HG02642 (cell line): ENCODE measurements around the gene GPATCH2.
"Not testable (repeated sequence)": the region's sequence is repeated elsewhere in the genome, so short reads cannot be mapped to it uniquely, and the experiment has no call there.

ENCODE experiments used
- ATAC-seq: cut with Tn5 transposase; IDR thresholded peaks from one replicate; pipeline ENCODE4 v1.9.1; 2021; ENCODE audit warnings: mild to moderate bottlenecking; ENCODE audit not compliant: unreplicated experiment, poor library complexity

The GPATCH2 gene

GRCh38 chr1:217528271-217528670 is 102.6 kb downstream of the GPATCH2 start:
- no peak for ATAC-seq

DNA sequence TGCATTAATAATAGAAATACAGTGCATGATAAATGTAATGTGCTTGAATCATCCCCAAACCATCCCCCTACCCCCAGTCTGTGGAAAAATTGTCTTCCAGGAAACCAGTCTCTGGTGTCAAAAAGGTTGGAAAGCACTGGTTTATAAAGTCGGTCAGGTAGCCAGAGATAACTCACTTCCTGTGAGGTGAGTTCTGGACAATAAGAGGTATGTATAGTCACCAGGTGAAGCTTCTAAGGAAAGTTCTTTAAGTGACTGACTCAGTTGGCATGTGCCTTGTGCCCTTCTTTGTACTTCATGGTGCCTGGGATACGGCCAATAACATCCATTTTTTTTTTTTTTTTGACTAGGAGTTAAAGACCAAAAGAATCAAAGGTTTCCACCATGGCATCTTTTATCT is 103.7 kb downstream of the GPATCH2 start:
- ATAC-seq = no peak

- ATAC-seq = no peak
These were observed 104.3 kb downstream of the GPATCH2 start for GRCh38 chr1:217526636-217527035.

DNA sequence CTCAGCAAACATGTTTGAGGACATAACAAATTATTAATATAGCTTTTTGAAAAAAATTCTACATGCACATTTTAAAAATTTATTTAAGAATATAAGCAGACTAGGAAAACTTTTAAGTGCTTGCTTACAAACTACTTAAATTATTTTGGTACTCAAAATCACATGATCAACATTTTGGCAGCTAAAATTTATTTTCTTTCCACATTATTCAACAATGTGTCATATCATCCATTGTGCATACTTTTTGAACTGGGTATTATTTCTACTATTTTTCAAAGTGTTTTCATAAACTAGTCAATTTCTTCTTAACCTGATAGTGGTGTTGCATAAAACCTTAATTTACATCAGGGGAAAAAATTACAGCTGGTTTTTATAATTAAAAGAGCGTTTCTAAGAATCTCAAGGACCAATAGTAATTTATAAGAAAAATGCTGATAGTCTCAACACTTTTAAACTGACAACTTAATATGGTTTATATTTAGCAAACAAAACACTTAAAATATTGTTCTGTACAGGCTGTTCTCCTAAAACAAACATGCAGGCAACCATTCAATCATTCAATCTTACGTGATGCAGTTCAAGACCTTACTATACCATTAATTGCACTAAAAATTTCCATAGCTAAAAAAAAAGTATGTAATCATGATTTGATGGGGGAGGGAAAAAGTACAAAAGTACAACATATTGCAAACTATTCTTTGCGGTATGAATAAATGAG is 105.0 kb downstream of the GPATCH2 start:
- ATAC-seq = no peak

- ATAC-seq = no peak
These were observed 105.9 kb downstream of the GPATCH2 start for GRCh38 chr1:217524787-217525520.

DNA sequence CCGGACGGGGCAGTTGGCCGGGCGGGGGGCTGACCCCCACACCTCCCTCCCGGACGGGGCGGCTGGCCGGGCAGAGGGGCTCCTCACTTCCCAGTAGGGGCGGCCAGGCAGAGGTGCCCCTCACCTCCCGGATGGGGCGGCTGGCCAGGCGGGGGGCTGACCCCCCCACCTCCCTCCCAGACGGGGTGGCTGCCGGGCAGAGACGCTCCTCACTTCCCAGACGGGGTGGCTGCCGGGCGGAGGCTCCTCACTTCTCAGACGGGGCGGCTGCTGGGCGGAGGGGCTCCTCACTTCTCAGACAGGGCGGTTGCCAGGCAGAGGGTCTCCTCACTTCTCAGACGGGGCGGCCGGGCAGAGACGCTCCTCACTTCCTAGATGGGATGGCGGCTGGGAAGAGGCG is 107.0 kb downstream of the GPATCH2 start:
- not testable (repeated sequence) for ATAC-seq

DNA sequence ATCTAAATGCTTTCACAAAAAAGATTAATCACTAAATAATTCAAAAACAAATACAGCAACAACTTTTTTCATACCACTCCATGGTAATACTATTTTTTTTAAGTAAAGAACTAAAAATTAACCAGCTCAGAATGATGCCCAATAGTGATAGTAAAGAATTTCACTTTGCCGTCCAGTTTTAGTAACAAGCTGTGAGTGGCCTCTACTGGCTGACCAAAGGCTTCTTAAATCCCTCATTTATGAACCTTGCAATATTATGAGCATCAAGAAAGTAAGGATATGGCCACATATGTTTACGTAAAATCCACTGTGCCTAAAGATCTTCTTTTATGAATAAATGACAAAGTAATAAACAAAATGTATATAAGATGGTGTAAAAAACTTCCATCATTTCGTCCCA is 108.6 kb downstream of the GPATCH2 start:
- ATAC-seq = no peak

DNA sequence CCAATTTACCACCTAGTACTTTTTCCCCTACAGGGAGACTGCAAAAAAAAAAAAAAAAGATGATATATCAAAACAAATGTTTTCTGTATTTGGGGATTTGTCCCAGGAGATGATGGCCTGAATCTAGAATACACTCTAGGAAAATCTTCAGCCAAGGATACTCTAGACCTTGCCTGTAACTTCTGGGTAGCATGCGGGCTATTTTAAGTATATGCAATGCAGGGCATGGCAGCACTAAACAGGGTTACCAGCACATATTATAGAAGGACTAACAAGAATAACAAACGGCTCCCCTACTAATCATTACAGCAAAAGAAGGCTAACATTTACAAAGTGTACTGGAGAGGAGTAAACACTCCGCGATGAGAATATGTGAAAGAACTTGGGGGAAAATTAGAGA is 109.6 kb downstream of the GPATCH2 start:
- no peak for ATAC-seq

- no peak for ATAC-seq
These were observed 124.0 kb downstream of the GPATCH2 start for GRCh38 chr1:217506878-217507277.

- ATAC-seq = no peak
These were observed 132.7 kb downstream of the GPATCH2 start for GRCh38 chr1:217498209-217498608.

DNA sequence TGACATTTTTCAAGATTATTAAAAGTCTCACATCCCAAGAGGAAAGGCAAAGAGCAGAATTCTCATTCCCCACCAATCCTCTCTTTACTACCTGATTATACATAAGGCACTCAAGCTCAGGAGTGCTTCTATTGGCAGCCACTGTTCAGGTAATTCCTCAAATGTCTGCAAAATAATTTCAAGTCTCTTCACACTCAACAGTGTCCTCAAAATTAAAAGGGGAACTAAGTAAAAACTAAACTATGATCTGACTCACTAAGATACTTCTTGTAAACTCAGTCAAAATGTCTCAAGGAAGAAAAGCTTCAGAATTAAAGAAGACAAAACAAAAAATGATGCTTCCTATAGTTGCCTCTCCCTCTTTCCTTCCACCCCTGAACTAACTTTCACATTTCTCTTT is 135.6 kb downstream of the GPATCH2 start:
- ATAC-seq = peak; percentile 91

- ATAC-seq = peak; percentile 75
These were observed 136.1 kb downstream of the GPATCH2 start for GRCh38 chr1:217494767-217495166.

DNA sequence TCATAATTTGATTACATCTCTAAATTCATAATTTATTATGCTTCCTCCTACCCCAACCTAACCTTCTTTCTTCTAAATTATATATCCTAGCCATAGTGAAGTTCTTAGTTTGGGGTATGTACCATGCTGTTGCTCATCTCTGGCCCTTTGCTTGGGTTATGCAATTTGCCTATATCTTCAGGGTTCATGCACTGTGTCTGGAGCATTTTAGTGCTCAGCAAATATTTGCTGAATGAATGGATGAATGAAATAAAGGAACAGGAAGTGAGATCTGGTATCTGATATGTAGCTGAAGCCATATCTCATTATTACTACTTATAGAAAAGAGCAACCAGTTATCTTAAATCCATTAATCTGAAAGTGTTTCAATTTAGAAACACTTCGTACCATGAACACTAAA is 137.6 kb downstream of the GPATCH2 start:
- no peak for ATAC-seq

- ATAC-seq = no peak
These were observed 146.0 kb downstream of the GPATCH2 start for GRCh38 chr1:217484871-217485270.

DNA sequence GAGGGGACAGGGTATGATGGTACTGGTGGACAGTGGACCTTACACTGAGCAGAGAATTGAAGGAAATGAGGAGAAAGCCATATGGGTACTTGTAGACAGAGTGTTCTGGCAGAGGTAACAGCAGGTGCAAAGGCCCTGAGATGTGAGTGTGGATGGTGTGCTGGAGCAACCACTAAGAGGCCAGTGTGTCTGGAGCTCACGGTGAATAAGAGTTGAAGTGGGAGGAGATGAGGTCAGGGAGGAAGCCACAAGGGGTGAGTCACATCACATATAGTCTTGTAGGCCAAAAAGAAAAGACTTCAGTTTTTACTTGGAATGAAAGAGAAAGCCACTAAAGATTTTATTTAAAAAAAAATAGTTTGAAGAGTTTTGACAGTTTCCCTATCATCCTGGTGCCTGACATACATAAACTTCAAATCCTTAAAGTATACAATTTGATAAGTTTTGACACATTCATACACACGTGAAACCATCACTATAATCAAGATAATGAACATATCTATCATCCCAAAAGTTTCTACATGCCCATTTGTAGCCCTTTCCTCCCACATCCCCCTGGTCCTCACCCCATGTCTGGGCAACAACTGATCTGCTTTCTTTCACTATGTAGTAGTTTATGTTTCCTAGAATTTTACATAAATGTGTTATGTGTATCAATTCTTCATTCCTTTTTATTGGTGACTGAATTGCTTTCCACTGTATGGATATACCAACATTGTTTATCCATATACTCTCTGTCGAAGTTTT is 148.4 kb downstream of the GPATCH2 start:
- ATAC-seq = peak; percentile 95

DNA sequence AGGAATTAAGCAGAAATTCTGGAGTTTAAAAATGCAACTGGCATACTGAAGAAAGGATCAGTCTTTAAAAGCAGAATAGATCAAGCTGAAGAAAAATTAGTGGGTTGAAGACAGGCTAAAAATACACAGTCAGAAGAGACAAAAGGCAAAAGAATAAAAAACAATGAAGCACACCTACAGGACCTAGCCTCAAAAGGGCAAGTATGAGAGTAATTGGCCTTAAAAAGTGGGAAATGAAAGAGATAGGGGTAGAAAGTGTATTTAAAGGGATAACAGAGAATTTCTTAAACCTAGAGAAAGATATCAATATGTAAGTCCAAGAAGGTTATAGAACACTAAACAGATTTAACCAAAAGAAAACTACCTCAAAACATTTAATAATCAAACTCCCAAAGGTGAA is 152.4 kb downstream of the GPATCH2 start:
- no peak for ATAC-seq

- no peak for ATAC-seq
These were observed 158.0 kb downstream of the GPATCH2 start for GRCh38 chr1:217472915-217473314.

DNA sequence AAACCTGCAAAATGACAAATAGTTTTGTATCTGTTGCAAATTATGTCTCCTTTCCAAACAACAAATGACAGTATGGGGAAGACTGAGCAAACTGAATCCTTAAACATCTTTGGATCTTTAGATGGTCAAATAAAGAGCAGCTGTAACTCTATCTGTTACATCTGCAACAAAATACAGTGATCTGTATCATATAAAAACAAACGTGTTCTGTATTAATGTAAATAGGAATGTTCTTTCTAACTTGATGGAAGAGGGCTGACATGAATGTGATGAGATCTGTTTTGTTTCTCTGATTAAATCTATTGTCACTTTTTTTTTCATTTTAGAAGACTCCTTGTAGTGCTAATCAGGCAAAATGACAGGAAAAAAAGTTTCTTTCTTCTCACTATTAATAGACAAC is 159.5 kb downstream of the GPATCH2 start:
- no peak for ATAC-seq

GRCh38 chr1:217469983-217470382 is 160.9 kb downstream of the GPATCH2 start:
- no peak for ATAC-seq

- ATAC-seq = no peak
These were observed 165.8 kb downstream of the GPATCH2 start for GRCh38 chr1:217465102-217465501.

DNA sequence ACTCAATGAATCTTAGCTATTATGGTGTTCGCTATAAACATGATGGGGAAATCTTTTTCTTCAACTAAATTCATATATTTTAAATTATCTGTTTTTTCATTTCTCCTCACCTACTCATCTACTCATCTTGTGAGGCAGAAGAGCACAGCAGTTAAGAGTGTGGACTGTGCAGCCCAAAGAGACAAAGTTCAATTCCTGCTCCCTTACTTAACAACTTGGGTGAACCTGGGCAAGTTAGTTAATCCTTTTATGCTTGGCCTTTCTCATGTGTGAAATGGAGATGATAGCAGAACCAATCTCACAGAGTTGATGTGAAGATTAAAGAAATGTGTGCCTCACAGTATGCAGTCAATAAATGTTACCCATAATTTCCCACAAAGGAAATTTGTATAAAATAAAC is 168.2 kb downstream of the GPATCH2 start:
- no peak for ATAC-seq
